Left renal cortex interstitium (tissue), 4 donors: ENCODE measurements around the gene MAMLD1. TPM values are rescaled to one million over a fixed set of nuclear protein-coding genes. Genes with fewer than 3 reads are reported as not detected.

Experiments
- DNase-seq, 4 donors: peaks; one replicate each; pipeline ENCODE4 v3.0.0-alpha.2; 2013; ENCODE audit warnings: low read depth in 4 of 4, low spot score in 2 of 4, missing footprints in 1 of 4
- polyA plus RNA-seq, 4 donors: library from polyadenylated mRNA; unstranded; fragments of 120-200 nt; gene quantifications; one replicate each; pipeline ENCODE4 v1.2.1, GENCODE V29; 2013; ENCODE audit not compliant: insufficient read length in 4 of 4

Gene MAMLD1
- polyA plus RNA-seq, 4 donors, result 6.4 to 7.8 (median 7.3) TPM

DNA sequence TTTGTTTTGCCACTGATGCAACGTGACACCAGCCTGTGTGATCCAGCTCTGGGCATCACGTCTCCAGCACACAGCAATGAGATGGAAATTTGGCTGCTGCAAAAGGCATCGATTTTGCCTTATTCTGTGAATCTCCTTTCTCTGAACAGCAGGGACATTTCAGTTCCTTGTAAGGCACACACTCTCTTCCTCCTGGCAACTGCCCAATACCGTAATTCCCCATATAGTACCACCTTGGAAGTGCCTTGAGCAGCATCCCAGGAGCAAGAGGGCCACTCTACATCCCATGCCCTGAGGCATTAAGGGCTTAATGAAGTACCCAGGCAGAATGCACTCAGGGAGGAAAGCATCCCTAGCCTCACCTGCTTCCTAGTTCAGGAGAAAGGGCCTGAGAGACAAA, 10.5 kb upstream of the MAMLD1 start:
- no peak for DNase-seq

DNA sequence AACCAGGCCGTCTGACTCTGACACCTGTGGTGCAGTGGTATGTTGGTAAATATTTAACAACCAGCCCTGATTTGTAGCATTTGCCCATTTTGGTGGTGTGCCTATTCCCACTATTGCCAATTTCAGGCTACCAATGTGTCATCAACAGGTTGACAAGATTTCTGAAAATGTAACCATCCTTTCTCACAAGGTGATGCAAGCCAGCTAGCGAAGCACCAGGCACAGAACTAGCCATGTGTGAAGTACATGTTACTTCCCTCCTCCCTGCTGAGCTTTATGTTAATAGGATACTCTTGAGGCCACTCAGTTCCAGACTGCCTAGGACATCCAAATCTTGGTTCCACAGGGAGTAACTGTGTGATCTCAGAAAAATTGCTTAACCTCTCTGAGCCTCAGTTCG, 7.2 kb upstream of the MAMLD1 start:
- DNase-seq, result no peak

DNA sequence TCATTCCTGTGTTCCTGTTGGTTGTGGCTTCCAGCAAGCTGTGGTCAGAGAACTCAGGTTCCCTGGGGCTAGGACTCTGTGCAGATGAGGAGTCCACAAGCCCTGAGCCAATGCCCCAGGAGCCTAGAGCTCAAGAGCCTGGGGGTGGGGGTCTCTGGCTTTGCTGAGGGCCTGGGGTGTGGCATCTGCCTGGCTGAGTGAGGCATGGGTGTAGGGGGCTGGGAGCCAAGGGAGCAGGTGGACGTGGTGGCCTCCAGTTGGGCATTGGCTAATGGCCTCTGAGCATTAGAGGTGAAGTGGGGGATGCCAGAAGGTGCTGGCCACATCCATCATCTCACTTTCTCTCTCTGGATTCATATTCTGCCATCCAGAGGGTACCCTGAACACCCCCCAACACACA, 5.3 kb upstream of the MAMLD1 start:
- DNase-seq, result no peak

DNA sequence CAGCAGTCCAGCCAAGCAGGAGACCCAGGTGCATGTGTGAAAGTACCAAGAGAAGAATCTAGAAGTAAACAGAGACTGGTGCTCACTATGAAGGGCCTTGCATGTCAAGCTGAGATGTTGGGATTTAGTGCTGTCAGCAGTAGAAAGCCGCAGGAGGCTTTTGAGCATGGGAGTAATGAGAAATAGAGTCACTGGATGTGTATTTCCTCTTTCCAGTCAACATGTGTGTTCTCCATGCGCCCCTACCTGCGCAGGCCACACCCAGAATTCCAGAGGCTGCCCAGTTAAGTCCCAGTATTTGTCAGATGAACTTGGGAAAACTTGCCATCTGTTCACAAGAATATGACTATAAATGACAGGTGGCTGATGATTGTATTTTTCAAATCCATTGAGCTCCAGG, 4.5 kb upstream of the MAMLD1 start:
- no peak for DNase-seq

DNA sequence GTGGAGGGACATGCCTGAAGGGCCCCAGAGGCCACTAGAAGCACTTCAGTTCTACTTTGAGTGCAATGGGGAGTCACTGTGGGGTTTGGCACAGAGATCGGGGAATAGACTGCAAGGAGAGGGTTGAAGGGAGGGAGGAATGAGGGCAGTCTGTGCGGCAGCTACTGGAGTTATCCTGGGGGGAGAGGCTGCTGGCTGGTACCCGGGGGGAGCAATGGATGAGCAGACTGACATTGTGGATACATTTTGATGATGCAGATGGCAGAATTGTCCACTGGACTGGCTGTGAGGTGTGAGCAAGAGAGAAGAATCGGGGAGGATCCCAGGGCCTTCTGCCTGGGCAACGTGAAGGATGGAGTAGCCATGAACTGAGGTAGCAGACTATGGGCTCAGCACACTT, 2.8 kb upstream of the MAMLD1 start:
- DNase-seq, result no peak

DNA sequence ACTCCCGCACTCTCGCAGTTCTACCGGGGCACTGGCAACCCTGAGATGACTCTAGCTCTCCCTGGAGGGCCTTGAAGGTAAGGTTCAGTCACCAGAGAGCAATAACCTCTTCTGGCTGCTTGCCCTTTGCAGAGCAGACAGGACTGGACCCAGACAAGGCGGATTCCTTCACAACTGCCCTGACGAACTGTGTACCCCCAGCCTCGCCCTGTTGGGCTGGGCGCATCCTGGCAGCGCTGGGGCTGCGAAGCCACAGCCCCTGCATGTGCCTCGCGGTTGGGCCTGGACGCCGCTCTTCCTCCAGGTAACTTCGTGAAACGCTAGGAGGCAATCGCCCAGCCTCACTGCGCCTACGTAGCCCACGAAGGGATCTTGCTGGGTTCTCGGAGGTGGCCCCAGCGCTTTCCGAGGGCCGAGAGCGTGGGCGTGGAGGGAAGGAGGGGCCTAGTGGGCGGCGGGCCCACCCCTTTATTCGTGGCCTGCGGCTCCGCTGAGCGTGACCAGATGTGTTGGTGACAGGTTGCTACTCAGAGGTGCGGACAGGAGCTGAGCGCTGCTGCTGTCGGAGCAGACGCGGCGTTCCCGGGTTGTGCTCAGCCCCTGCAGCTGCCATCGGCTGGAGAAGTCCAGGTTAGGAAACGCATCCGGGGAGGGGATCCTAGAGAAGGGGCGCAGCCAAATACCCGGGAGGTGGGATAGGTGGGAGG, 1.9 kb upstream of the MAMLD1 start:
- no peak for DNase-seq

DNA sequence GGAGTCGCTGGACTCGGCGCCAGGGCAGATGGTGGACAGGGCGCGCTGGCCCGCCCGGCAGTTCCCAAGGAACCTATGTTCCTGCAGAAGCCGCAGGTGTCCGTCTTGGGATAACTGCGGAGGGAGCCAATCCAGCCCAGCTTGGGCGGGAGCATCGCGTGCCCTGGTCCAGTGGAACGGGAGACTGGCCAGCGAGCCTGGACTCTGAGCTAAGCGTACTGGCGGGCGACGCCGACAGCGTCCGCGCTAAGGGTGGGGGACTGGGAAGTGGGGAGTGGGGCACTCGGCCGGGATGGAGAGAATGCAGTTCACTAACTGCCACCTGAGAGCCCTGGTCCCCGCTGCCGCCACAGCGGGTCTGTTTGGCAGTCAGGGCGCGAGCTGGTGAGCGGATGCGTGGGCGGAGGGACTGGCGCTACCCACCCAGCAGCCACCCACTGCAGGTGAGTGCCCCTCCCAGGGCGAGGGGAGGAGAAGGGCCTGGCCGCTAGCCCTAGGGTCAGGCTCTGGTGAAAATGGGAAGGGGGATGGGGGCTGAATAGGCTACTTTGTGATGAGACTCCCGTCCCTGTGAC, 1.3 kb upstream of the MAMLD1 start:
- no peak for DNase-seq

DNA sequence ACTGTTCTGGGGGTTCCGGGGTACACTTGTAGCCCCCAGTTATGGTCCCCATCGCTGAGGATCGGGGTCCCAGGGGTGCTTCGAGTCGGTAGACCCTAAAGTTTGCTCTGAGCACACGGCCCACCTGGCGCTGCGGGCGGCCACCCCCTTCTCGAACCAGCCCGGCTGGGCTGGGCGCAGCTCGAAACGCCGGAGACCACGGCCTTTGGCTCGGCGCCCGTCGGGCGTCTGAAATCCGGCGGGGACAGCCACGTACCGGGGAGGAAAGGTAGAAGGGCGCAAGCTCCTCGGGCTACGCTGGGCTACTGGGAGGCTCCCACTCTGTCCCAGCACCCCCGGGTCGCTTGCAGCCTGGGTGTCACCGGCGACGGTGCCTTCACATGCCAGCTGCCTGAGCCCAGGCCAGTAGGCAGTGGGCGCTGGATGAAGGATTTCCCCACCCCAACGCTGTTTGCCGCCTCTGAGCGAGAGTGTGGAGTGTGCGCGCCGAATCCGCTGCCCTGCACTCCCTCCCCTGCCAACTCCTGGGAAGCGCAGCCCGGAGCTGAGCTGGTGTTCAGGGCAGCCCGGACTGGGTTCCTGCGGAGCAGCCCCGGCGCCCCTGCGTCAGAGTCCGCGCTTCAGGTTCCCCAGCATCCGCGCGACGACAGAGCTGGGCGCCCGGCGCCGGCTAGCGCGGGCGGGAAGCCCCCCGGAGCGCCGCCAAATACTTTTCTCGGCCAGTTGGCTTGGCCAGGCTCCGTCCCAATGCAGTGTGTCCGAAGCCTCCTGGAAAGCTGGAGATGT, 637 bp downstream of the MAMLD1 start:
- no peak for DNase-seq

DNA sequence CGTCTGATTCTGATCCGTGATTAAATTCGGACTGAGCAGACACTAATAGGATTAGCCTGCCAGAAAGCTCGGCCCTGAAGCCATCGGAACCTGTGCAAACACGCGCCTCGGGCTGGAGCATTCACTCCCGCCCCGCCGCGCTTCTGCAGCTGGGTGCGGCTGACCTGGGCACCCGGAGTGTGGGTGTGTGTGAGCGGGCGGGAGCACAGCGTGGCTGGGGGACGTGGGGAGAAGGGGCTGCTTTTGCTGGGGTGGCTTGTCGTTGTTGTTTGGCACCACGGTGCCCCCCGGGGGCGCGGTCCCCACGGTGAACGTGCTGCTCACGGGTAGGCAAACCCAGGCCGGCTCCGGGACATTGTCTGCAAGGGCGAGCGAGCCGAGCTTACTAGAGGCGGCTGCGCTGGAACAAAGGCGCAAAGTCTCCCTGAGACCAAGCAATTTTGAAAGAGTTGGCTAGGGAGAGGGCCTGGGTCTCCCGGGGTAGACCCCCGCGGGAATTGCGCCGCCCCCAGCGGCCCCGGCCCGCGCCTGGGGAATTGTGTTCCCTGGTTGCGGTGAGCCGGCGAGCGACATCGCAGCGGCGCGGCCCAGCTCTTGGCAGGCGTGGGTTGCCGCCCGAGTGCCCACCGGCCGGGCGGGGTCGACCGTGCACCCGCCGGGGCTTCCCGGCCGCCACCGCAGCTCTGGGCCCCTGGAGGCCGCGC, 1.4 kb downstream of the MAMLD1 start:
- no peak for DNase-seq

DNA sequence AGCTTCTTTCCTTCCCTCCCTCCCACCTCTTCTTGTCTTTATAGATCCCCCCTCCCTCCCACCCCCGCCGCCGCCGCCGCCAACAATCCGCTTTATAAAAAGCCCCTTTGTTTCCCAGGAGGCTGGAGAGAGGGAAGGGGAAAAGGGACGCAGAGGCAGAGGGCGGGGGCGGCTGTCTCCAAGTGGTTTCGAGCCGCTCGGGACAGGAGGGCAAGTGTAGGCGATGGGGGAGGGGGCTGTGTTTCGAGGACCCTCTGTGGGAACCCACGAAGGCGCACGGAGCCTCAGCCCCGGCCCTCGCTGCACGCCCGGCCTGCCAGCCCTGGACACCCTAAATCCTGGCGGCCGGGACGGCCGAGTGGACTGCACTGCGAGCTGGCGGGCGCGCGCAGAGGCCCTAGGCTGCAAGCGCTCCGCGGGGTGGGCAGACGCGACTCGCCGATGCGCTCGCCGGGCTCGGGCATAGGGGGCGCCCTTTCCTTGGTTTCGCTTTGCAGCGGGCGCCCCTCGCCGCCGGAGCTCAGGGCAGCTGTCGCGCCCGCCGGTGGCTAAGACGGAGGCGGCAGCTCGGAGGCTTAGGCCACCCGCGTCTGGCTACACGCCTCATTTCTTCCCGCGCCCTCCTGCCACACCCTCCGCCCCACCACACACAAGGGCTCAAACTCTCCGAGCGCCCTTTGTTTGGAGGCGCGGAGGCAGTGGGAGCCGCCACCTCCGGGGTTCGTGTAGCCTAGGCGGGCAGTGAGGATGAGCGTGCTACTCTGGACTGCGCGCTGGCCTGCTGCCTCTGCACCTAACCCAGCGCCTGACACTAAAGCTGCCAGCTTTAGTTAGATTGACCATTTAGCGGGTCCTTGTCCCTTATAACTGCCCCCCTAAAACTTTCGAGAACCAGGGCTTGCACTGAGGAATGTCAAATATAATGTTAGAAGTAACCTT, 2.2 kb downstream of the MAMLD1 start:
- no peak for DNase-seq

DNA sequence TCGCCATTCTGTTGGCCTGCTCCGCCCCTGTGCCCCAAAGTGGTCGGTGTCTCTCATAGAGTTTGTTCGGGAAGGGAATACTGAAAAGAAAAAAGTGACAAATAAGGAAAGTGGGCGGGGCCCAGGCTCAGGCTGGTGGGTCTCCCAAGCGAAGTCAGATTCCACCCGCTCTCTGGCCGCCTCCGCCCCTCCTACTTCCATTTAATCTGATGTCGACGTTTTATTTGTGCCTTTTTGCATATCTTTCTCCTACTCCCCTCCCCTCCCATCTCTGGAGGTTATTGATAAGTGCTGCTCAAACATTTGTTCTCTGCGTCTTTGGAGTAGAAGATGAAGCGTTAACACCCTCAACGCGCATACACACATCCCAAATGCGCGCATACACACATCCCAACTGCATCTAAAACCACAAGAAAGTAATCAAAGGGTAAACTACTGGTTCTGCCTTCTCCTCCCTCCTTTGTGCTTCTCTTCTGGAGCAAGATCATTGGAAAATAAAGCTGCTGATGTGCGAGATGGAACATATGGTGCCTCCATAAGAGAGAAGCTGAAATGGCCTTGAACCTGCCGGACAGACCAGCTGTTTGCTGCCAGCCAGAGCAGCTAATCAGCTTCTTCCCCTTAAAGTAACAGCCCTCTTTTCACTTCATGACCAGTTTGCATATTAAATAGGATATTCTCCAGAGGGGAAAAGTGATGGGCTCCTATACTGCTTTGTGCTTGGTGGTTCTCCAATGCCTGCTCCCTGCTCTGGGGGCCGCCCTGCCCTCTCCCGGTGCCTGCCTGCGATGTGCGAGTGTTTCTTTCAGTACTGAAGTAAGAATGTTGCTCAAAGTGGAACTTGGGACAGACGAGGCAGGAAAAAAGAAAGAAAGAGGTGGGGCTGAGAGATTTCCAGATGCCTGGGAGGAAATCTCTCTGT, 3.1 kb downstream of the MAMLD1 start:
- DNase-seq, result no peak

DNA sequence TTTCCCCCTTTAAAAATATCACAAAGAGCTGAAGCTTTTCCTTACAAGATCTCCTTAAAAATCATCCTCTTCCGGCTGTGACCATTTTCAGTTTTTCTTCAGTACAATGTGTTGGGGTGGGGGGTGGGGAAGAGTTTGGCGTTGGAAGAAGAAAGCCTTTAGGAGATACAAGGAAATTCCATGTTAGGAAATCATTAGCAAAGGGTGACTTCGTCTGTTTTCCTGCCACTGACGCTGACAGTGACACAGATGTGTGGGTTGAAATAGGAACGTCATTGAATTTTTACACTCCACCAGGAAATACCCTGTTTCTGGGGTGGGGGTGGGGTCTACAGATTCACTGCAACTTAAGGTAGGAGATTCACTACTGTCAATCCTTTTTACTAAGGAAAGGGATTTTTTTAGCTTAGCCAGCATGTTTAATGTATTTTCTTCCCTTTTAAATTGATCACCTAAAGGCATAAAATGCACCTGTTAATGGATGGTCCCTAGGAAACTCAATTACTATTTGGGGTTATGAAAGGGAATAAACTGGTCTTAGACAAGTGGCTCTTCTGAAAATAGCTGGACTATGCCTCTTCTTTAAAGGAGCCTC, 3.9 kb downstream of the MAMLD1 start:
- DNase-seq, result no peak

DNA sequence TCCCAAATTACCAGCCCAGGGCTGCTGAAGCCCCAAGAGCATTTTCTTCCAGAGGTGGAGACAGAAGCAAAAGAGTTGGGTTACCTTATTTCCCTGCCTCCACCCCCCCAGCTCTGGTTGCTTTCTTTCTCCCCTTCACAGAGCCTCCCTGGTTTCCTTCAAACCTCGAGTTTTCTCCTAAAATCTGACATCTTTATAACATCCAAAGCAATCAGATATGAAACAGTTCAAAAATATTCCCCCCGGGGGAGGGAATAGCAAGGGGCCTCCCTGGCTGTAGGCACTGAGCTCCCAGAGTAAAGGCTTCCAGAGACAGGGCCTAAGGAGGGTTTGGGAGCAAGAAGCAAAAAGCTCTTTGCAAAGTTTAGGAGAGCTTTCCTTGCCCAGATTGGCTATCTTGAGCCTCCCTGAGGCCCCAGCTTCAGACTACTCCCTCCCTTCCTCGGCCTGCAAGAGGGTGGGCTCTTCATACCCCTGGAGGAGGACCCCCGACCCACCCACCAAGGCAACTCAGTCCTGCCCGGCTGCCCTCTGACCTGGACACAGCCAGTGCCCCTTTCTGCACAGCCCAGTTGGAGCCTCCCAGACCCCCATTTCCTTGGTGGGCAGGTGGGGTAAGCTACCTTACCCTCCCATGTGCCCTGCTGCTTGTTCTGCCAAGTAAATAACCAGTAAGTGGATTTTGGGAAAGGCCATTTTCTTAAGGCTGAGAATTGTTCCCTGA, 7.6 kb downstream of the MAMLD1 start:
- DNase-seq, result no peak

DNA sequence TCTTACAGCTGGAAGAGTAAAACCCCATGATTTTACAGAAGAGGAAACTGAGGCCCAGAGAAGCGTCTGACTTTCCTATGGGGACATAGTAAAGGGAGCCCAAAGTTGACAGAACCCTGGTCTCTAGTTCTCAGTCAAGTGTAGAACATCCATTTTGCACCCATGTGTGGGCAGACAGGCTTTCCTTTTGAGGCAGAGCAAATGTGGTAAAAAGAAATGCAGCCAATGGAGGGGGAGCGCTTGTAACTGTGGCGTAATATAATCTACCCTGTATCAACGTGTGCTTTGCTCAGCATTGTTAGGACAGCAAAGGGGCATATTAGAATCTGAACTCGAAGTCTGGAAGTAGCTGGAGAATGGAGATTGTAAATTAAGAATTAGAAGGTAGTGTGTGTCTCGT, 8.8 kb downstream of the MAMLD1 start:
- no peak for DNase-seq

DNA sequence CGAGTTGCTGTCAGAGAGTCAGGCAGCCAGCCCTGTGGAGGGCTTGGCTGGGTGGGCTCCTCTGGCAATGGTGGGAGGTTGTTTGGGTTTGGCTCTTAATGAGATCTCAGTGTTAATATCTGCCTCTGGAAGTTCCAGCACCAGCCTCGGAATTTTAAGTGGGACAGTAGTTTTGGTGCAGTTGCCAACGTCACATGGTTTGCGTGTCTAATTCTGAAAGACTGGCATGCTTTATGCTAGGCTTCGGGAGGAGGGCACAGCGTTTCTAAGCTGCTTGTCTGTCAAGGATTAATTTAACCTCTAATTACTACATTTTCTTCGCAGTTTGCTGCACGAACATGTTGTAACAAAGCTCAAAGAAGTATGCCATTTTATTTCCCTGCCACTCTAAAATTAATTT, 9.2 kb downstream of the MAMLD1 start:
- no peak for DNase-seq

DNA sequence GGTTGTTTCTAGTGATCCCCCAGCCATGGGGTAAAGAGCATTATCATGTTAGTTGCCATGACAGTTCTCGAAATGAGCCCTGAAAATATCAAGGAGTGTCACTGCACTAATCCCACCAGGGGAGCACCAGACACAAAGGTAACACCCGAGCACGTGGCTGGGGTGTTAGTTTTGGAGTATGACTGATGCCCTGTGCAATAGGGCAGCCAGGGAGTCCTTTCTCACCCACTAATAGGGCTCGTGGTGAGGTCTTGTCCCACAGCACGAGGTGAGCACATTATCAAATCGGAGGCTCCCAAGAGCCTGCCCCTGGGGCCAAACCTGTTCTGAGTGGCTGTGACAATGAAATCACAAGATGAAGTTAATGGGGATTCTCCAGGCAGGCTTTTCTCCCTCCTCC, 9.6 kb downstream of the MAMLD1 start:
- DNase-seq, result no peak

DNA sequence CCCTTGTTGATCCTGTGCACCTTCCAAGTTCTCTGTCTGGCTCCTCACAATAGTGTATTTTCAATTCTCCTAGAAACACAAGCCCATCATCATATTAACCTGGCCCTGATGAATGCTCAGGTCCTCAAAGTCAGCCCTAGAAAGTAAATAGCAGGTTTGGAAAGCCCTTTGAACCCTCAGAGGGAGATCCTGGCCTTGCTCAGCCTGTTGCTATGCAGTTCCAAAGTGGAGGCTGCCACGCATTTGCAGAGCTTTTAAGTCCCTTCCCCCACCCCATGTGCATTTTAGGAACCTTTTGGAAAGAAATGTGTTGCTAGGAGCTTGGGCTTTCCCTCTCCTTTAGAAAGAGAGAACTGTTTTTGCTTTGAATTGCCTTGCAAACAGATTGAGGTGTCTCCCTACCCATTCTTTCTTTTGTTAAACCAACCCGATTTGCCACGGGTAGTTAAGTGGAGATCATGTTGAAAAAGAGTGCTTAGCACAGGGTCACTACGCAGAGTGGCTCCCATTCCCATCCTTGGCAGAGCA, 12.2 kb downstream of the MAMLD1 start:
- no peak for DNase-seq

DNA sequence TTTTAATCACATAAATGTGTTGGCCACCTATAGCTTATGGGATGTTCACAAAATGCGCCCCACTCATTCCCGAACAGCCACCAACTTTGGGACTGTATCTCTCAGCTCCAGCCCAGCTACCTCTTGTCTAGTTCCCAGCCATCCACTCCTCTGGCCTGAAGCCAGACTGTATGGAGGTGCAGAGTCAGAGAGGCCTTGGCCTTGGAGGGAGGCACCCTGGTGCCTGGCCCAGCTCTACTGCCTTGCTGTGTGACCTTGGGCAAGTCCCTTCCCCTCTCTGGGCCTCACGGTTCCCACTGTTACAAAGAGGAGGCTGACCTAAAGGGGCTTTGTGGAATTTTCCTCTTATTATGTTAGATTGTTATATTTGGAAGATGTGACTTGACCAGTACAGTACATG, 13.9 kb downstream of the MAMLD1 start:
- DNase-seq, result no peak
